Prostate gland (tissue), 2 donors: ENCODE data around the gene CKAP2.
"Not testable (repeated sequence)": the region's sequence is repeated elsewhere in the genome, so short reads cannot be mapped to it uniquely, and the experiment has no call there.

Source experiments
- CTCF ChIP-seq, 4 experiments: fragments of 200-600 bp in 2 of 4; fragments of 450-650 bp in 2 of 4; sonication (generic) in 2 of 4; IDR thresholded peaks; 1 replicate in 3 of 4; 2 replicates in 1 of 4; pipeline ENCODE4 v1.5.1; 2016 to 2019; ENCODE audit warnings: antibody characterized with exemption in 4 of 4, mild to moderate bottlenecking in 2 of 4, moderate library complexity in 2 of 4
- POLR2A ChIP-seq: fragments of 450-650 bp; IDR thresholded peaks from one replicate; pipeline ENCODE4 v1.6.1; 2016; ENCODE audit warnings: antibody characterized with exemption, mild to moderate bottlenecking

- TF ChIP-seq POLR2A; CTCF (IDR thresholded peaks at IDR 0.05): not testable (repeated sequence)
These were observed 54.3 kb downstream of the CKAP2 start for GRCh38 chr13:52509532-52509931.
